Astrocyte (in vitro differentiated cells and primary cell): ENCODE data around the gene KLC4. TPM values are rescaled to one million over a fixed set of nuclear protein-coding genes. Genes with fewer than 3 reads are reported as not detected.
A peak's percentile ranks its signal among the peaks of the same experiment; 100 is the strongest.

Experiments used
- DNase-seq: peaks from one replicate; pipeline ENCODE4 v3.0.0-alpha.2; 2010; ENCODE audit warnings: low read depth
- FAIRE-seq: peaks from 2 replicates; lab custom pipeline; 2011; peaks lifted over from hg19 to GRCh38; lab: Jason Lieb, UNC
- H2AFZ ChIP-seq: 2 replicates; pipeline ENCODE4 v1.6.0; 2012; ENCODE audit warnings: low read depth, low read length, inconsistent platforms
- H3K27ac ChIP-seq: 2 replicates; pipeline ENCODE4 v1.5.1; 2011; ENCODE audit warnings: low read depth, low read length, inconsistent platforms
- H3K27me3 ChIP-seq: 2 replicates; pipeline ENCODE4 v1.6.0; 2011; ENCODE audit warnings: low read length, inconsistent platforms; ENCODE audit not compliant: insufficient read depth
- H3K36me3 ChIP-seq: 2 replicates; pipeline ENCODE4 v1.5.1; 2011; ENCODE audit warnings: low read length, inconsistent platforms; ENCODE audit not compliant: insufficient read depth
- H3K4me1 ChIP-seq: 2 replicates; pipeline ENCODE4 v1.5.1; 2011; ENCODE audit warnings: low read length, inconsistent platforms; ENCODE audit not compliant: insufficient read depth
- H3K4me2 ChIP-seq: 2 replicates; pipeline ENCODE4 v1.6.0; 2012; ENCODE audit warnings: low read length, inconsistent platforms
- H3K4me3 ChIP-seq: 2 replicates; pipeline ENCODE4 v1.5.1; 2011; ENCODE audit warnings: low read depth, mild to moderate bottlenecking, low read length, inconsistent platforms; ENCODE audit not compliant: insufficient read depth
- H3K79me2 ChIP-seq: 2 replicates; pipeline ENCODE4 v1.6.0; 2012; ENCODE audit warnings: mild to moderate bottlenecking, low read length, inconsistent platforms; ENCODE audit not compliant: insufficient read depth
- H3K9ac ChIP-seq: 2 replicates; pipeline ENCODE4 v1.6.0; 2012; ENCODE audit warnings: mild to moderate bottlenecking, low read length, inconsistent platforms
- H3K9me3 ChIP-seq: 2 replicates; pipeline ENCODE4 v1.5.1; 2012; ENCODE audit warnings: low read depth, mild to moderate bottlenecking, low read length, inconsistent platforms; ENCODE audit not compliant: insufficient read depth
- H4K20me1 ChIP-seq: 2 replicates; pipeline ENCODE4 v1.6.0; 2012; ENCODE audit warnings: low read length, inconsistent platforms; ENCODE audit not compliant: insufficient read depth
- H3K27ac Mint-ChIP-seq: one replicate; pipeline ENCODE4 v1.8.0; 2021; ENCODE audit warnings: mild to moderate bottlenecking, mixed read lengths; ENCODE audit not compliant: unreplicated experiment
- H3K27me3 Mint-ChIP-seq: one replicate; pipeline ENCODE4 v1.8.0; 2021; ENCODE audit warnings: low read depth, mixed read lengths; ENCODE audit not compliant: unreplicated experiment
- H3K36me3 Mint-ChIP-seq: one replicate; pipeline ENCODE4 v1.8.0; 2021; ENCODE audit warnings: low read depth, mixed read lengths; ENCODE audit not compliant: unreplicated experiment
- H3K4me1 Mint-ChIP-seq: one replicate; pipeline ENCODE4 v1.8.0; 2021; ENCODE audit warnings: low read depth, mixed read lengths; ENCODE audit not compliant: unreplicated experiment
- H3K4me3 Mint-ChIP-seq: one replicate; pipeline ENCODE4 v1.8.0; 2021; ENCODE audit warnings: mild to moderate bottlenecking, moderate library complexity, mixed read lengths; ENCODE audit not compliant: unreplicated experiment
- H3K9me3 Mint-ChIP-seq: one replicate; pipeline ENCODE4 v1.8.0; 2021; ENCODE audit warnings: mild to moderate bottlenecking, mixed read lengths; ENCODE audit not compliant: unreplicated experiment
- EZH2 ChIP-seq: IDR thresholded peaks from 2 replicates; pipeline ENCODE4 v1.6.1; 2012; ENCODE audit warnings: mild to moderate bottlenecking, low read length, inconsistent platforms; ENCODE audit not compliant: insufficient read depth
- total RNA-seq: library from RNA; stranded (reverse); gene quantifications from 2 replicates; pipeline ENCODE4 v1.2.1, GENCODE V29; 2021
- TF ChIP-seq, protein P1 (sequence below): IDR thresholded peaks from 2 replicates; pipeline ENCODE4 v1.5.1; 2011; ENCODE audit warnings: low read depth, mild to moderate bottlenecking, inconsistent platforms, low read length, moderate library complexity; ENCODE audit not compliant: insufficient read depth

The KLC4 gene
- total RNA-seq, 1 donor from 2014 or later, result 35.4 TPM

DNA sequence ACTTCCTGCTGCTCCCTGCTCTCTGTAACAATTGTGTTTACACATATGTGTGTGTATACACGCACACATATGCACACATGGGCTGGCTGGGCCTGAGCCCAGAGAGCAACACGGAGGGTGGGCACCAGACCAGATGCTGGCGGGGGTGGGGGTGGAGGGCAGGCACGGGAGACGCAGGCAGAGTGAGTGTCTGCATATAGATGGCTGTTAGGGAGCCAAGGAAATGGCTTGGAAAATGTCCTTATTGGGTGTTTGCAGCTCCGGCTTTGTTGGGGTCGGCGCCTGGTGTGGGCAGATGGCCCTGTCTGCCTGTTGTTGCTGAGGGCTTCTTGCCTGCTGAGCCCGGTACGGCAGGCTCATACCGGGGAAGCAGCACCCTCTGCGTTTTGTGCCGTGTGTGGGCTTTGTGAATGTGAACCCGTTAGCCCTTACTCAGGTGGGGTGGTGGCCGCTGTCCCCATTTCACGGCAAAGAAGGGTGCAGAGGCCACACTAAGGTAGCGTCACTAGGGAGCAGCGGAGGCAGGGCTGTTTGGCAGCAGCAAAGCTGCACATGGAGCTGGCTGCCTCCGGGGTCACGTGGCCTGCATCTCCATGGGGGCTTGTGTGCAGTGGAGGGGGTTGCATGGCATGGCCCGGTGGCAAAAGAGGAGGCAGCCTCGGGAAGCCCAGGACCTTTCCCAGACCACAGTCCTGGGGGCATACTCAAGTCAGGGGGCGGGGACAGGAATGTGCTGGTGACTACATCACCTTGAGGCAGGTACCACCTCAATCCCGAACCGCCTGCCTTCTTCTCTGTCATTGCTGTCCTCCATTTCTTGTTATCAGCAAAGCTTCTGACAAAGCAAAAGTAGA lies 64.3 kb downstream of the KLC4 start:
- peak overlapping the region; percentile 99 for H3K27ac Mint-ChIP-seq
- DNase-seq, result no peak

DNA sequence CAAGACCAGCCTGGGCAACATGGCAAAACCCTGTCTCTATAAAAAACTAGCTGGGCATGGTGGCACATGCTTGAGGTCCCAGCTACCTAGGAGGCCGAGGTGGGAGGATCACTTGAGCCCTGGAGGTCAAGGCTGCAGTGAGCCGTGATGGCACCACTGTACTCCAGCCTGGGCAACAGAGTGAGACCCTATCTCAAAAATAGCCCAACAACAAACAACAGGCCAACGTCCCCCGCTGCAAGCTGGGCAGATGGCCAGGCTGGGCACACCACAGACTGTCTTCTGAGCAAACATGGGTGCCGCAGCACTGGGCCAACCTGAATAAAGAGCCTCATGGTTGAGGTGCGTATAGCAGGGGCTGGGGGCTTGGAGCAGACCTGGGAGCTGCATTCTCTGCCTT lies 65.0 kb downstream of the KLC4 start:
- Mint-ChIP-seq H3K4me3 (no peak overlapping the region), H3K9me3 (no peaks in the 10 kb centered on the region), H3K27ac (peak overlapping the region; percentile 99), H3K36me3 (peaks cover 10% of the 10 kb centered on the region), H3K27me3 (no peaks in the 10 kb centered on the region), H3K4me1 (peaks cover 83% of the 10 kb centered on the region)
- peaks cover 2% of the 10 kb centered on the region for H4K20me1 ChIP-seq
- no peak overlapping the region for H3K4me3 ChIP-seq
- FAIRE-seq (no peak), DNase-seq (no peak)
- peaks cover 93% of the 10 kb centered on the region for H3K4me1 ChIP-seq
- H3K27ac ChIP-seq, result peak overlapping the region; percentile 100
- H3K9ac ChIP-seq, result peak overlapping the region; percentile 88
- H2AFZ ChIP-seq, result no peak overlapping the region
- H3K36me3 ChIP-seq, result no peaks in the 10 kb centered on the region
- TF ChIP-seq EZH2, result no peak
- TF ChIP-seq, protein P1, sequence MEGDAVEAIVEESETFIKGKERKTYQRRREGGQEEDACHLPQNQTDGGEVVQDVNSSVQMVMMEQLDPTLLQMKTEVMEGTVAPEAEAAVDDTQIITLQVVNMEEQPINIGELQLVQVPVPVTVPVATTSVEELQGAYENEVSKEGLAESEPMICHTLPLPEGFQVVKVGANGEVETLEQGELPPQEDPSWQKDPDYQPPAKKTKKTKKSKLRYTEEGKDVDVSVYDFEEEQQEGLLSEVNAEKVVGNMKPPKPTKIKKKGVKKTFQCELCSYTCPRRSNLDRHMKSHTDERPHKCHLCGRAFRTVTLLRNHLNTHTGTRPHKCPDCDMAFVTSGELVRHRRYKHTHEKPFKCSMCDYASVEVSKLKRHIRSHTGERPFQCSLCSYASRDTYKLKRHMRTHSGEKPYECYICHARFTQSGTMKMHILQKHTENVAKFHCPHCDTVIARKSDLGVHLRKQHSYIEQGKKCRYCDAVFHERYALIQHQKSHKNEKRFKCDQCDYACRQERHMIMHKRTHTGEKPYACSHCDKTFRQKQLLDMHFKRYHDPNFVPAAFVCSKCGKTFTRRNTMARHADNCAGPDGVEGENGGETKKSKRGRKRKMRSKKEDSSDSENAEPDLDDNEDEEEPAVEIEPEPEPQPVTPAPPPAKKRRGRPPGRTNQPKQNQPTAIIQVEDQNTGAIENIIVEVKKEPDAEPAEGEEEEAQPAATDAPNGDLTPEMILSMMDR, result no peak
- H3K27me3 ChIP-seq, result no peaks in the 10 kb centered on the region
- H3K4me2 ChIP-seq, result peak overlapping the region; percentile 69
- H3K79me2 ChIP-seq, result peaks cover 87% of the 10 kb centered on the region
- H3K9me3 ChIP-seq, result no peaks in the 10 kb centered on the region

More for the DNA sequence above, 64.3 kb downstream of the KLC4 start:
- Histone ChIP-seq H3K4me2 (peak overlapping the region; percentile 69), H3K4me3 (no peak overlapping the region), H3K36me3 (no peaks in the 10 kb centered on the region), H3K27me3 (no peaks in the 10 kb centered on the region), H3K4me1 (peaks cover 87% of the 10 kb centered on the region), H3K9ac (peak overlapping the region; percentile 88), H2AFZ (no peak overlapping the region), H3K79me2 (peaks cover 87% of the 10 kb centered on the region), H3K9me3 (no peaks in the 10 kb centered on the region), H3K27ac (peak overlapping the region; percentile 100), H4K20me1 (no peaks in the 10 kb centered on the region)
- no peak for FAIRE-seq
- H3K4me1 Mint-ChIP-seq, result peaks cover 83% of the 10 kb centered on the region
- no peaks in the 10 kb centered on the region for H3K9me3 Mint-ChIP-seq
- peak overlapping the region; percentile 60 for H3K4me3 Mint-ChIP-seq
- H3K36me3 Mint-ChIP-seq, result peaks cover 10% of the 10 kb centered on the region
- H3K27me3 Mint-ChIP-seq, result no peaks in the 10 kb centered on the region
- no peak for TF ChIP-seq EZH2
- TF ChIP-seq, protein P1, result no peak

Other genes with a start within 250 kb of the KLC4 start
- gene RPL7L1, start 180.0 kb upstream of the KLC4 start, total RNA-seq, result 90.1 and 92.0 TPM in 2 replicates
- gene PTCRA, start 143.6 kb upstream of the KLC4 start, total RNA-seq, result not detected in 2 replicates
- 37.1 and 37.4 TPM in 2 replicates for gene CNPY3, start 130.2 kb upstream of the KLC4 start, total RNA-seq
- gene GNMT, start 98.9 kb upstream of the KLC4 start, total RNA-seq, result 0.68 TPM in 1 of 2 replicates, not detected in the other
- 22.7 and 27.1 TPM in 2 replicates for gene PEX6, start 80.5 kb upstream of the KLC4 start, total RNA-seq
- gene PPP2R5D, start 75.1 kb upstream of the KLC4 start, total RNA-seq, result 48.0 and 53.0 TPM in 2 replicates
- gene MEA1, start 45.7 kb upstream of the KLC4 start, total RNA-seq, result 54.2 and 55.9 TPM in 2 replicates
- gene KLHDC3, start 45.4 kb upstream of the KLC4 start, total RNA-seq, result 67.4 and 69.6 TPM in 2 replicates
- gene RRP36, start 38.0 kb upstream of the KLC4 start, total RNA-seq, result 68.6 and 77.9 TPM in 2 replicates
- 21.2 and 26.3 TPM in 2 replicates for gene CUL7, start 5.8 kb upstream of the KLC4 start, total RNA-seq
- gene MRPL2, start 197 bp upstream of the KLC4 start, total RNA-seq, result 47.4 and 59.7 TPM in 2 replicates
- 506 and 728 TPM in 2 replicates for gene PTK7, start 16.7 kb downstream of the KLC4 start, total RNA-seq
- gene SRF, start 111.6 kb downstream of the KLC4 start, total RNA-seq, result 53.5 and 54.9 TPM in 2 replicates
- 11.1 TPM in 2 replicates for gene CUL9, start 122.6 kb downstream of the KLC4 start, total RNA-seq
- gene DNPH1, start 169.8 kb downstream of the KLC4 start, total RNA-seq, result 15.1 and 17.6 TPM in 2 replicates
- gene TTBK1, start 183.8 kb downstream of the KLC4 start, total RNA-seq, result 0.14 TPM in 1 of 2 replicates, not detected in the other
- gene SLC22A7, start 238.6 kb downstream of the KLC4 start, total RNA-seq, result not detected in 2 replicates
- not detected in 2 replicates for gene CRIP3, start 249.2 kb downstream of the KLC4 start, total RNA-seq